Cardiac muscle cell (in vitro differentiated cells and primary cell): ENCODE results near the gene MAP2. TPM values are rescaled to one million over a fixed set of nuclear protein-coding genes. Genes with fewer than 3 reads are reported as not detected.

Experiments used
- DNase-seq, 2 donors: peaks; one replicate each; pipeline versions ENCODE4 v3.0.0 to v3.0.0-alpha.2; 2010 to 2017; ENCODE audit warnings: low read depth in 1 of 2, low spot score in 1 of 2
- H3K27ac ChIP-seq: fragments of 200-600 bp; sonication (generic); 2 replicates; pipeline ENCODE4 v1.5.1; 2016
- H3K27me3 ChIP-seq: fragments of 200-600 bp; sonication (generic); 2 replicates; pipeline ENCODE4 v1.6.0; 2016; ENCODE audit warnings: control low read depth
- H3K36me3 ChIP-seq: fragments of 200-600 bp; sonication (generic); 2 replicates; pipeline ENCODE4 v1.5.1; 2016; ENCODE audit warnings: control low read depth
- H3K4me1 ChIP-seq: fragments of 200-600 bp; sonication (generic); 2 replicates; pipeline ENCODE4 v1.8.1; 2017; ENCODE audit warnings: low read depth, mild to moderate bottlenecking, mixed run types
- H3K4me3 ChIP-seq: fragments of 200-600 bp; sonication (generic); 2 replicates; pipeline ENCODE4 v1.5.1; 2016; ENCODE audit warnings: mild to moderate bottlenecking
- H3K9me3 ChIP-seq: fragments of 200-600 bp; sonication (generic); 2 replicates; pipeline ENCODE4 v1.5.1; 2017; ENCODE audit warnings: low read depth, mild to moderate bottlenecking, control low read depth
- polyA plus RNA-seq: library from polyadenylated mRNA; unstranded; fragments of >200 nt; fragmentation: Nextera tagmentation; extraction: Ambion mirVana; gene quantifications from 2 replicates; pipeline ENCODE4 v1.2.1, GENCODE V29; 2016
- total RNA-seq: library from RNA; depleted of rRNA; stranded (reverse); fragments of >200 nt; gene quantifications from 2 replicates; pipeline ENCODE4 v1.2.3, GENCODE V29; 2016
- TF ChIP-seq, protein P1 (sequence below): IDR thresholded peaks from 2 replicates; pipeline ENCODE4 v1.5.1; 2012; ENCODE audit warnings: low read depth, mild to moderate bottlenecking, low read length

MAP2 gene, protein sequence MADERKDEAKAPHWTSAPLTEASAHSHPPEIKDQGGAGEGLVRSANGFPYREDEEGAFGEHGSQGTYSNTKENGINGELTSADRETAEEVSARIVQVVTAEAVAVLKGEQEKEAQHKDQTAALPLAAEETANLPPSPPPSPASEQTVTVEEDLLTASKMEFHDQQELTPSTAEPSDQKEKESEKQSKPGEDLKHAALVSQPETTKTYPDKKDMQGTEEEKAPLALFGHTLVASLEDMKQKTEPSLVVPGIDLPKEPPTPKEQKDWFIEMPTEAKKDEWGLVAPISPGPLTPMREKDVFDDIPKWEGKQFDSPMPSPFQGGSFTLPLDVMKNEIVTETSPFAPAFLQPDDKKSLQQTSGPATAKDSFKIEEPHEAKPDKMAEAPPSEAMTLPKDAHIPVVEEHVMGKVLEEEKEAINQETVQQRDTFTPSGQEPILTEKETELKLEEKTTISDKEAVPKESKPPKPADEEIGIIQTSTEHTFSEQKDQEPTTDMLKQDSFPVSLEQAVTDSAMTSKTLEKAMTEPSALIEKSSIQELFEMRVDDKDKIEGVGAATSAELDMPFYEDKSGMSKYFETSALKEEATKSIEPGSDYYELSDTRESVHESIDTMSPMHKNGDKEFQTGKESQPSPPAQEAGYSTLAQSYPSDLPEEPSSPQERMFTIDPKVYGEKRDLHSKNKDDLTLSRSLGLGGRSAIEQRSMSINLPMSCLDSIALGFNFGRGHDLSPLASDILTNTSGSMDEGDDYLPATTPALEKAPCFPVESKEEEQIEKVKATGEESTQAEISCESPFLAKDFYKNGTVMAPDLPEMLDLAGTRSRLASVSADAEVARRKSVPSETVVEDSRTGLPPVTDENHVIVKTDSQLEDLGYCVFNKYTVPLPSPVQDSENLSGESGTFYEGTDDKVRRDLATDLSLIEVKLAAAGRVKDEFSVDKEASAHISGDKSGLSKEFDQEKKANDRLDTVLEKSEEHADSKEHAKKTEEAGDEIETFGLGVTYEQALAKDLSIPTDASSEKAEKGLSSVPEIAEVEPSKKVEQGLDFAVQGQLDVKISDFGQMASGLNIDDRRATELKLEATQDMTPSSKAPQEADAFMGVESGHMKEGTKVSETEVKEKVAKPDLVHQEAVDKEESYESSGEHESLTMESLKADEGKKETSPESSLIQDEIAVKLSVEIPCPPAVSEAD (N-terminal part only)
- total RNA-seq (0.24 and 1.2 TPM in 2 replicates), polyA plus RNA-seq (0.27 and 0.68 TPM in 2 replicates)

DNA sequence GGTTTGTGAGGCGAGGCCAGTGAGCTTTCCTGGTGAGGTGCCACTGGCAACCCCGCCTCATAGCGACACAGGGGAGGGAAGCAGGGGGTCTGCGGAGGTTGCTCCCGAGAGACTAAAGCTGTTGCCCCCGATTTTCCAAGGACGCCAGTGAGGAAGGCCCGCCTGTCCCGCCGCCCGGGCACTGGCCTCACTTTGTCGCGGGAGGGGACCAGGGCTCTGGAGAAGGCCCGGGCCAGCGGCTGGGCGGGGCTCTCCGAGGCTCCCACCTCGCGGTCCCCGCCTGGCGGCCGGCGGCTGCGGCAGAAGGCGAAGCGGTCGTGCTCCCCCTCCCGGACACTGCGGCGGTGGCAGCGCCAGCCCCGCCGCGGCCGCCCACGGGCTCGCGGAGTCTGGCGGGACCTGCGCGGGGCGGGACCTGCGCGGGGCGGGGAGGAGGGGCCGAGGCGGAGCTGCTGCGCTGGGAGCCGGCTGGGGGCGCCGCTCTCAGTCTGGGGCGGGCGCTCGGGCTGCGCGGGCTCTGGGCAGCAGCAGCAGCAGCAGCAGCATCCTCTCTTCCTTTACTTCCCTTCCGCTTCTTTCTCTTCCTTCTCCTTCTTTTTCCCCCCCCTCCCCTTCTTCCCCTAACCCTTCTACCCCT, at the start of gene MAP2:
Gene MAP2, plus strand, starts transcription at position 486 of the 637 bp plus-strand sequence. CDS start 229,124 bp downstream, outside the sequence.
- H3K27ac ChIP-seq: no peak within 1 kb of the TSS
- H3K9me3 ChIP-seq: no peaks in the 10 kb centered on the region
- no peaks in the 10 kb centered on the region for H3K36me3 ChIP-seq
- peak within 1 kb of the TSS; percentile 42 for H3K4me3 ChIP-seq
- TF ChIP-seq, protein P1, sequence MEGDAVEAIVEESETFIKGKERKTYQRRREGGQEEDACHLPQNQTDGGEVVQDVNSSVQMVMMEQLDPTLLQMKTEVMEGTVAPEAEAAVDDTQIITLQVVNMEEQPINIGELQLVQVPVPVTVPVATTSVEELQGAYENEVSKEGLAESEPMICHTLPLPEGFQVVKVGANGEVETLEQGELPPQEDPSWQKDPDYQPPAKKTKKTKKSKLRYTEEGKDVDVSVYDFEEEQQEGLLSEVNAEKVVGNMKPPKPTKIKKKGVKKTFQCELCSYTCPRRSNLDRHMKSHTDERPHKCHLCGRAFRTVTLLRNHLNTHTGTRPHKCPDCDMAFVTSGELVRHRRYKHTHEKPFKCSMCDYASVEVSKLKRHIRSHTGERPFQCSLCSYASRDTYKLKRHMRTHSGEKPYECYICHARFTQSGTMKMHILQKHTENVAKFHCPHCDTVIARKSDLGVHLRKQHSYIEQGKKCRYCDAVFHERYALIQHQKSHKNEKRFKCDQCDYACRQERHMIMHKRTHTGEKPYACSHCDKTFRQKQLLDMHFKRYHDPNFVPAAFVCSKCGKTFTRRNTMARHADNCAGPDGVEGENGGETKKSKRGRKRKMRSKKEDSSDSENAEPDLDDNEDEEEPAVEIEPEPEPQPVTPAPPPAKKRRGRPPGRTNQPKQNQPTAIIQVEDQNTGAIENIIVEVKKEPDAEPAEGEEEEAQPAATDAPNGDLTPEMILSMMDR: peak; percentile 71
- H3K27me3 ChIP-seq: peaks cover 36% of the 10 kb centered on the region
- peak; percentile 90 for DNase-seq
- H3K4me1 ChIP-seq: no peaks in the 10 kb centered on the region

DNA sequence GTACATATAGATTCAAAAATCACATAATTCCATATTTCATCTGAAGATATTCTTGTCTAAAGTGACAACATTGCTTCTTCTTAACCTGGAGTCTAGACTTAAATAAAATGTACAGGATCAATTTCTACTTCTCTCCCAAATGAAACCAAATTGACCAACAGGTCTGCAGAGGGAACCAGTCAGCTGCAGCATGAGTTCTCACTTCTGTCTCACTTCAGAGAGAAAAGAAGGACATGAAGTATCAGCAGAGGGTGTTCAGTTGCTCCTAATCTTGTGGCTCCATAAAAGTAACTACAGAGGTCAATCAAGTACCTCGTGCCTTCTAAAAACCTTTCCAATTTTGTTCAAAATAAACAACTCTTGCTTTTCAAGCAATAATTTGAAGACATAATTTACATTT, 47.2 kb upstream of the MAP2 start:
- Histone ChIP-seq H3K9me3 (no peaks in the 10 kb centered on the region), H3K4me3 (no peak overlapping the region), H3K27ac (no peak overlapping the region), H3K36me3 (no peaks in the 10 kb centered on the region), H3K4me1 (no peaks in the 10 kb centered on the region), H3K27me3 (no peaks in the 10 kb centered on the region)
- DNase-seq: no peak
- TF ChIP-seq, protein P1: no peak

DNA sequence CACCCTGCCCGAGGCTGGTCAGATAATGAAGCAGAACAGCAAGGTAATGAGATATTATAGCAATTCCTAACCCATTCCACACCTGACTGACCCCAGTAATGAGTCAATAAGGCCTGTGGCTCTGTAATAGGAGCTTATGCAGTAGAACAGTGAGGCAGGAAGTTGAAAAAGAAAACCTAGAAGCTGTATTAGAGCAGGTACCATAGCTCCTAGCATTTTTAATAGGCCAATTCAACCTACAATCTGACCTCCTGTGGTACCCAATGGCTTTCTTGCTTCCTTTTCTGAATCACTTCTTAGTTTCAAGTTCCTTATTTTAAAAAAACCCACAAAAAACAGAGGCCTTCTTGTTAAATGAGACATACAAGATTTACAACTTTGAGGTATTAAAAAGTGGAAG, 43.6 kb upstream of the MAP2 start:
- Histone ChIP-seq H3K27me3 (no peaks in the 10 kb centered on the region), H3K4me1 (no peaks in the 10 kb centered on the region)
- TF ChIP-seq, protein P1: no peak

DNA sequence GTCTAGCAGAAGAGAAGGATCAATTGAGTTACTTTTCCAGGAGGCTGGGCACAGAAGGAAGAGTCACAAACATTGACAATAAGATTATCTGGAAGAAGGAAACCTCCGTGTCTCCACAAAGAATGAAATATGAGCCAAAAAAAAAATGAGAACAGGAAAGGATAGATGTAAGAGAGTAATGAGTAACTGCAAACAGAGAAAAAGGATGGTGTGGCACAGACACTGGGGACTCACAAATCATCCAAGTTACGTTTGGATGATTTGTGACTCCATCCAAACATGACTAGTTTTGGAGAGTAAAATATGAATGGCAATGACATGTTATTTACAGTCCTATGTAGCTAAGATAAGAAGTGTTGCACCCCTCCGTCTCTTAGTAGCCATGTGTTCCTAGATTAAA, 42.8 kb upstream of the MAP2 start:
- Histone ChIP-seq H3K36me3 (no peaks in the 10 kb centered on the region), H3K27me3 (no peaks in the 10 kb centered on the region), H3K9me3 (no peaks in the 10 kb centered on the region), H3K4me3 (no peak overlapping the region), H3K27ac (no peak overlapping the region), H3K4me1 (no peaks in the 10 kb centered on the region)
- TF ChIP-seq, protein P1: no peak
- no peak for DNase-seq

More for the DNA sequence above, 43.6 kb upstream of the MAP2 start:
- Histone ChIP-seq H3K36me3 (no peaks in the 10 kb centered on the region), H3K4me3 (no peak overlapping the region), H3K27ac (no peak overlapping the region), H3K9me3 (no peaks in the 10 kb centered on the region)
- DNase-seq: no peak

DNA sequence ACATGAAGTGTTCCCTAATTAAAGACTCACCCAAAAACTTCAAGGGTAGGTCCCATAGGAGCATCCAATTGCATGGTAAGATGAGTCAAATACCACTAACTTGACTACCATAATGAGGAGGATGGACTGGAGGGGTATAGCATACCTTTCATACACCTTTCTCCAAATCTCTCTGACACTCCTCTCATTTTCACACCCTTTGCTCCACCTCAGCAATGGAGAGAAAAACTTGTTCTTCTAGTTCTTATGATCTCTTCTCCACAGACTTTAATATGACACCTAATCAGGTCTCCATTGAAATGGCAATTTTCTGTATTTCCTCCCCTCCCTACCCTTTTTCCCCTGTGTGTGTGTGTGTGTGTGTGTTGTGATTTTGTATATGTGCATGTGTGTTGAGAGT, 41.1 kb upstream of the MAP2 start:
- TF ChIP-seq, protein P1: no peak
- no peak for DNase-seq
- no peaks in the 10 kb centered on the region for H3K4me1 ChIP-seq

More for the DNA sequence above, 41.1 kb upstream of the MAP2 start:
- Histone ChIP-seq H3K9me3 (no peaks in the 10 kb centered on the region), H3K27ac (no peak overlapping the region), H3K4me3 (no peak overlapping the region), H3K36me3 (no peaks in the 10 kb centered on the region), H3K27me3 (no peaks in the 10 kb centered on the region)
